Measurements from ENCODE around the gene PIP4K2A. TPM values are rescaled to one million over a fixed set of nuclear protein-coding genes. Genes with fewer than 3 reads are reported as not detected.

PIP4K2A gene
- total RNA-seq, 2 donors from 2014 or later: 42.6 to 58.6 TPM

- no peaks in the 10 kb centered on the region for H3K9me3 ChIP-seq
- H3K36me3 ChIP-seq: no peaks in the 10 kb centered on the region
- DNase-seq (ENCODE audit: low spot score): no peak
- H3K4me3 ChIP-seq: no peak overlapping the region
- ATAC-seq (ENCODE audit: insufficient number of reproducible peaks, low FRiP score, low read depth): no peak
- H3K4me1 ChIP-seq (ENCODE audit: control insufficient read depth in 1 of 2, low read depth in 2 of 2): peaks cover 0 to 14% of the 10 kb centered on the region in 2 donors
- TF ChIP-seq CTCF (IDR thresholded peaks at IDR 0.05): no peak
- no peaks in the 10 kb centered on the region for H3K27me3 ChIP-seq (replicated peaks; ENCODE audit: insufficient read depth)
- H3K27ac ChIP-seq: no peak overlapping the region
Observed at GRCh38 chr10:22599048-22599561, 115.3 kb downstream of the PIP4K2A start.

- DNase-seq (ENCODE audit: low spot score): no peak
- TF ChIP-seq CTCF (IDR thresholded peaks at IDR 0.05): no peak
- H3K36me3 ChIP-seq: no peaks in the 10 kb centered on the region
- peaks cover 0 to 14% of the 10 kb centered on the region in 2 donors for H3K4me1 ChIP-seq (ENCODE audit: control insufficient read depth in 1 of 2, low read depth in 2 of 2)
- no peaks in the 10 kb centered on the region for H3K9me3 ChIP-seq
- no peak overlapping the region for H3K27ac ChIP-seq
- H3K4me3 ChIP-seq: no peak overlapping the region
- H3K27me3 ChIP-seq (replicated peaks; ENCODE audit: insufficient read depth): no peaks in the 10 kb centered on the region
- ATAC-seq (ENCODE audit: insufficient number of reproducible peaks, low FRiP score, low read depth): no peak
Observed at GRCh38 chr10:22598478-22598877, 115.9 kb downstream of the PIP4K2A start.

GRCh38 chr10:22597138-22597537 lies 117.2 kb downstream of the PIP4K2A start:
- Histone ChIP-seq H3K27ac (no peak overlapping the region), H3K27me3 (replicated peaks; ENCODE audit: insufficient read depth) (no peaks in the 10 kb centered on the region), H3K4me3 (no peak overlapping the region), H3K36me3 (no peaks in the 10 kb centered on the region), H3K9me3 (no peaks in the 10 kb centered on the region), H3K4me1 (ENCODE audit: control insufficient read depth in 1 of 2, low read depth in 2 of 2) (peaks cover 0 to 14% of the 10 kb centered on the region in 2 donors)
- DNase-seq (ENCODE audit: low spot score) (no peak), ATAC-seq (ENCODE audit: insufficient number of reproducible peaks, low FRiP score, low read depth) (no peak)
- no peak for TF ChIP-seq CTCF (IDR thresholded peaks at IDR 0.05)

GRCh38 chr10:22593636-22594198 lies 120.7 kb downstream of the PIP4K2A start:
- DNase-seq (ENCODE audit: low spot score) (no peak), ATAC-seq (ENCODE audit: insufficient number of reproducible peaks, low FRiP score, low read depth) (no peak)
- Histone ChIP-seq H3K9me3 (no peaks in the 10 kb centered on the region), H3K36me3 (peaks cover 13% of the 10 kb centered on the region), H3K27ac (no peak overlapping the region), H3K27me3 (replicated peaks; ENCODE audit: insufficient read depth) (no peaks in the 10 kb centered on the region), H3K4me3 (no peak overlapping the region), H3K4me1 (ENCODE audit: control insufficient read depth in 1 of 2, low read depth in 2 of 2) (peaks cover 0 to 2% of the 10 kb centered on the region in 2 donors)
- TF ChIP-seq CTCF (IDR thresholded peaks at IDR 0.05): no peak

GRCh38 chr10:22593026-22593425 lies 121.4 kb downstream of the PIP4K2A start:
- DNase-seq (ENCODE audit: low spot score): no peak

More at GRCh38 chr10:22593026-22593425, 121.4 kb downstream of the PIP4K2A start:
- Histone ChIP-seq H3K36me3 (peaks cover 13% of the 10 kb centered on the region), H3K9me3 (no peaks in the 10 kb centered on the region), H3K4me1 (ENCODE audit: control insufficient read depth in 1 of 2, low read depth in 2 of 2) (no peaks in the 10 kb centered on the region), H3K27ac (no peak overlapping the region), H3K27me3 (replicated peaks; ENCODE audit: insufficient read depth) (no peaks in the 10 kb centered on the region), H3K4me3 (no peak overlapping the region)
- no peak for ATAC-seq (ENCODE audit: insufficient number of reproducible peaks, low FRiP score, low read depth)
- no peak for TF ChIP-seq CTCF (IDR thresholded peaks at IDR 0.05)
